HEK293 (cell line): Measurements from ENCODE around the gene TOMM70.
"Not testable (repeated sequence)": the region's sequence is repeated elsewhere in the genome, so short reads cannot be mapped to it uniquely, and the experiment has no call there.

Experiments
- CTCF ChIA-PET: fragments of 350-600 bp; formaldehyde crosslinking; extraction: SDS; loops from one replicate; lab custom pipeline; 2021; ENCODE audit warnings: antibody characterized with exemption; lab: Yijun Ruan, JAX
- POLR2A ChIA-PET: fragments of 300-600 bp; formaldehyde crosslinking; extraction: SDS; loops from one replicate; lab custom pipeline; 2020; ENCODE audit warnings: antibody characterized with exemption, inconsistent platforms; lab: Yijun Ruan, JAX
- H3K27ac ChIP-seq: fragments of 200-500 bp; sonication (Bioruptor generic); 2 replicates; pipeline ENCODE4 v1.5.1; 2014; ENCODE audit warnings: low read depth, low read length, control low read depth, inconsistent platforms; ENCODE audit errors: extremely low read depth
- H3K36me3 ChIP-seq, 2 experiments: fragments of 200-500 bp in 1 of 2; sonication (Bioruptor generic) in 1 of 2; 1 replicate in 1 of 2; 2 replicates in 1 of 2; pipeline ENCODE4 v1.5.1; 2014 to 2017; ENCODE audit warnings: inconsistent platforms in 2 of 2, low read length in 2 of 2; ENCODE audit not compliant: control insufficient read depth in 2 of 2, insufficient read depth in 1 of 2
- H3K4me1 ChIP-seq: fragments of 200-500 bp; sonication (Bioruptor generic); 2 replicates; pipeline ENCODE4 v1.5.1; 2014; ENCODE audit warnings: mild to moderate bottlenecking, low read length, inconsistent platforms; ENCODE audit not compliant: control insufficient read depth, insufficient read depth
- H3K4me3 ChIP-seq: 2 replicates; pipeline ENCODE4 v1.5.1; 2011; ENCODE audit warnings: low read depth, mild to moderate bottlenecking, control low read depth, low read length, moderate library complexity
- H3K9me3 ChIP-seq: fragments of 200-500 bp; sonication (Bioruptor generic); 2 replicates; pipeline ENCODE4 v1.5.1; 2014; ENCODE audit warnings: low read depth, low read length, inconsistent platforms; ENCODE audit not compliant: control insufficient read depth, insufficient read depth
- BCL11B ChIP-seq: fragments of 450-650 bp; formaldehyde crosslinking; IDR thresholded peaks from 2 replicates; pipeline ENCODE4 v1.5.1; 2016; ENCODE audit warnings: low read depth, missing biosample characterization, missing genetic modification characterization
- GFI1B ChIP-seq: fragments of 450-650 bp; formaldehyde crosslinking; IDR thresholded peaks from 2 replicates; pipeline ENCODE4 v1.5.1; 2016; ENCODE audit warnings: missing biosample characterization, missing genetic modification characterization
- IKZF3 ChIP-seq: fragments of 450-650 bp; IDR thresholded peaks from 2 replicates; pipeline ENCODE4 v1.5.0; 2018; ENCODE audit warnings: missing biosample characterization, mild to moderate bottlenecking, missing genetic modification characterization, moderate library complexity
- TCF7L2 ChIP-seq: IDR thresholded peaks from 2 replicates; pipeline ENCODE4 v1.6.1; 2011; ENCODE audit warnings: low read depth, mild to moderate bottlenecking, inconsistent platforms, low read length, moderate library complexity, borderline replicate concordance
- ZBTB48 ChIP-seq: fragments of 450-650 bp; formaldehyde crosslinking; IDR thresholded peaks from 2 replicates; pipeline ENCODE4 v1.5.1; 2016; ENCODE audit warnings: missing biosample characterization, missing genetic modification characterization
- ZNF138 ChIP-seq: fragments of 450-650 bp; formaldehyde crosslinking; IDR thresholded peaks from 2 replicates; pipeline ENCODE4 v1.5.1; 2016; ENCODE audit warnings: missing biosample characterization, missing genetic modification characterization, borderline replicate concordance
- ZNF146 ChIP-seq: fragments of 450-650 bp; formaldehyde crosslinking; IDR thresholded peaks from 2 replicates; pipeline ENCODE4 v1.5.1; 2016; ENCODE audit warnings: missing biosample characterization, missing genetic modification characterization
- ZNF169 ChIP-seq: fragments of 450-650 bp; formaldehyde crosslinking; IDR thresholded peaks from 2 replicates; pipeline ENCODE4 v1.5.1; 2016; ENCODE audit warnings: missing biosample characterization, missing genetic modification characterization
- ZNF2 ChIP-seq: fragments of 450-650 bp; formaldehyde crosslinking; IDR thresholded peaks from 2 replicates; pipeline ENCODE4 v1.5.1; 2016; ENCODE audit warnings: missing biosample characterization, missing genetic modification characterization
- ZNF23 ChIP-seq: fragments of 450-650 bp; formaldehyde crosslinking; IDR thresholded peaks from 2 replicates; pipeline ENCODE4 v1.5.1; 2016; ENCODE audit warnings: missing biosample characterization, missing genetic modification characterization, borderline replicate concordance
- ZNF280C ChIP-seq: fragments of 450-650 bp; formaldehyde crosslinking; IDR thresholded peaks from 2 replicates; pipeline ENCODE4 v1.5.1; 2016; ENCODE audit warnings: missing biosample characterization, missing genetic modification characterization
- ZNF366 ChIP-seq: fragments of 450-650 bp; formaldehyde crosslinking; conservative IDR thresholded peaks from 2 replicates; pipeline ENCODE4 v1.5.1; 2016; ENCODE audit warnings: missing biosample characterization, missing genetic modification characterization
- ZNF529 ChIP-seq: fragments of 450-650 bp; formaldehyde crosslinking; IDR thresholded peaks from 2 replicates; pipeline ENCODE4 v1.5.1; 2017; ENCODE audit warnings: missing genetic modification characterization, missing biosample characterization; ENCODE audit not compliant: insufficient replicate concordance
- ZNF548 ChIP-seq: fragments of 450-650 bp; formaldehyde crosslinking; IDR thresholded peaks from 2 replicates; pipeline ENCODE4 v1.5.1; 2016; ENCODE audit warnings: missing biosample characterization, missing genetic modification characterization
- ZNF560 ChIP-seq: fragments of 450-650 bp; formaldehyde crosslinking; IDR thresholded peaks from 2 replicates; pipeline ENCODE4 v1.5.1; 2017; ENCODE audit warnings: missing biosample characterization, missing genetic modification characterization, borderline replicate concordance
- ZNF596 ChIP-seq: fragments of 450-650 bp; IDR thresholded peaks from 2 replicates; pipeline ENCODE4 v1.5.0; 2018; ENCODE audit warnings: missing biosample characterization, mild to moderate bottlenecking, missing genetic modification characterization, moderate library complexity
- ZNF660 ChIP-seq: fragments of 450-650 bp; IDR thresholded peaks from 2 replicates; pipeline ENCODE4 v1.5.1; 2018; ENCODE audit warnings: missing biosample characterization, mild to moderate bottlenecking, missing genetic modification characterization
- TF ChIP-seq, protein P1 (sequence below): fragments of 450-650 bp; formaldehyde crosslinking; IDR thresholded peaks from 2 replicates; pipeline ENCODE4 v1.5.1; 2017; ENCODE audit warnings: missing biosample characterization, mild to moderate bottlenecking, missing genetic modification characterization, moderate library complexity
- TF ChIP-seq, protein P2 (sequence below): fragments of 450-650 bp; formaldehyde crosslinking; IDR thresholded peaks from 2 replicates; pipeline ENCODE4 v1.5.1; 2016; ENCODE audit warnings: missing biosample characterization, missing genetic modification characterization

The TOMM70 gene

GRCh38 chr3:100449214-100449613 lies 48.3 kb upstream of the TOMM70 start:
- Histone ChIP-seq H3K36me3 (no peaks in the 10 kb centered on the region), H3K27ac (no peak overlapping the region), H3K9me3 (no peaks in the 10 kb centered on the region), H3K4me1 (no peaks in the 10 kb centered on the region), H3K4me3 (no peak overlapping the region)
- ChIA-PET POLR2A (no interaction called here), CTCF (interaction anchor here (0.6 to 2.0 kb wide), 5 partner anchors 9 to 126 kb away, joined by 3 to 13 read pairs (median 5); no protein-coding TSS in a partner anchor)
- TF ChIP-seq ZNF366 (tag by site-specific recombination): no peak
- TF ChIP-seq ZNF169: no peak
- no peak for TF ChIP-seq ZNF560
- TF ChIP-seq ZNF596: no peak
- no peak for TF ChIP-seq ZNF548
- no peak for TF ChIP-seq ZNF23
- TF ChIP-seq ZNF660 (tag by site-specific recombination): no peak
- TF ChIP-seq BCL11B (tag by site-specific recombination): no peak
- no peak for TF ChIP-seq ZNF2 (tag by site-specific recombination)
- no peak for TF ChIP-seq ZNF138 (tag by site-specific recombination)
- no peak for TF ChIP-seq ZBTB48 (tag by site-specific recombination)
- TF ChIP-seq ZNF280C (tag by site-specific recombination): no peak
- TF ChIP-seq GFI1B (tag by site-specific recombination): no peak
- no peak for TF ChIP-seq IKZF3 (tag by site-specific recombination)
- no peak for TF ChIP-seq TCF7L2
- TF ChIP-seq ZNF529: no peak

DNA sequence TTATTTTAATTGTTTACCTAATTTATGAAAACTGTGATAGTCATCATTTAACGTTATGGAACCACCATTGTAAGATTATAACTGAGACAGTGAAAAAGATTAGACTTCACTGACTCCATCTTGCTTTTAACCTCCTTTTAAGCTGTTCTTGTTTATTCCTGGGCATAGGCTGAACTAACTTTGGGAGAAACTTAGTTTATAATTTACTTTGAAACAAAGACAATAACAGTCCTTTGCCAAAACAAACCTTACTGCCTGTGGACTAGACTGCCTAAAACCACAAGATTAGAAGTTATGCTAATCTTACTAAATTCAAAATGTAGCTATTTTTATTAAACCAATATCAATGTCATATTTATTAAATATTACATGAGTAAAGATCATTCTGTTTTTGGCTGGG lies 47.2 kb upstream of the TOMM70 start:
- no peak overlapping the region for H3K4me3 ChIP-seq
- ChIA-PET POLR2A (no interaction called here), CTCF (interaction anchor here (0.6 to 2.0 kb wide), 4 partner anchors 8 to 1166 kb away, joined by 3 to 13 read pairs (median 6); no protein-coding TSS in a partner anchor)
- H3K9me3 ChIP-seq: no peaks in the 10 kb centered on the region
- TF ChIP-seq, protein P1, sequence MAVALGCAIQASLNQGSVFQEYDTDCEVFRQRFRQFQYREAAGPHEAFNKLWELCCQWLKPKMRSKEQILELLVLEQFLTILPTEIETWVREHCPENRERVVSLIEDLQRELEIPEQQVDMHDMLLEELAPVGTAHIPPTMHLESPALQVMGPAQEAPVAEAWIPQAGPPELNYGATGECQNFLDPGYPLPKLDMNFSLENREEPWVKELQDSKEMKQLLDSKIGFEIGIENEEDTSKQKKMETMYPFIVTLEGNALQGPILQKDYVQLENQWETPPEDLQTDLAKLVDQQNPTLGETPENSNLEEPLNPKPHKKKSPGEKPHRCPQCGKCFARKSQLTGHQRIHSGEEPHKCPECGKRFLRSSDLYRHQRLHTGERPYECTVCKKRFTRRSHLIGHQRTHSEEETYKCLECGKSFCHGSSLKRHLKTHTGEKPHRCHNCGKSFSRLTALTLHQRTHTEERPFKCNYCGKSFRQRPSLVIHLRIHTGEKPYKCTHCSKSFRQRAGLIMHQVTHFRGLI (tag by site-specific recombination): no peak
- TF ChIP-seq, protein P2, sequence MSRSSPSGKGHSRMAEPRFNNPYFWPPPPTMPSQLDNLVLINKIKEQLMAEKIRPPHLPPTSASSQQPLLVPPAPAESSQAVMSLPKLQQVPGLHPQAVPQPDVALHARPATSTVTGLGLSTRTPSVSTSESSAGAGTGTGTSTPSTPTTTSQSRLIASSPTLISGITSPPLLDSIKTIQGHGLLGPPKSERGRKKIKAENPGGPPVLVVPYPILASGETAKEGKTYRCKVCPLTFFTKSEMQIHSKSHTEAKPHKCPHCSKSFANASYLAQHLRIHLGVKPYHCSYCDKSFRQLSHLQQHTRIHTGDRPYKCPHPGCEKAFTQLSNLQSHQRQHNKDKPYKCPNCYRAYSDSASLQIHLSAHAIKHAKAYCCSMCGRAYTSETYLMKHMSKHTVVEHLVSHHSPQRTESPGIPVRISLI (tag by site-specific recombination): no peak
- H3K36me3 ChIP-seq: no peaks in the 10 kb centered on the region
- H3K27ac ChIP-seq: no peak overlapping the region
- H3K4me1 ChIP-seq: no peaks in the 10 kb centered on the region

DNA sequence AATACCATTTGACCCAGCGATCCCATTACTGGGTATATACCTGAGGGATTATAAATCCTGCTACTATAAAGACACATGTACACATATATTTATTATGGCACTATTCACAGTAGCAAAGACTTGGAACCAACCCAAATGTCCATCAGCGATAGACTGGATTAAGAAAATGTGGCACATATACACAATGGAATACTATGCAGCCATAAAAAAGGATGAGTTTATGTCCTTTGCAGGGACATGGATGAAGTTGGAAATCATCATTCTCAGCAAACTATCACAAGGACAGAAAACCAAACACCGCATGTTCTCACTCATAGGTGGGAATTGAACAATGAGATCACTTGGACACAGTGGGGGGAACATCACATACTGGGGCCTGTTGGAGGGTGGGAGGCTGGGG lies 46.2 kb upstream of the TOMM70 start:
- H3K4me1 ChIP-seq, H3K36me3 ChIP-seq, H3K4me3 ChIP-seq, H3K27ac ChIP-seq, H3K9me3 ChIP-seq, POLR2A ChIA-PET: not testable (repeated sequence)
- TF ChIP-seq ZNF146 (tag by site-specific recombination): peak; percentile 76
- CTCF ChIA-PET: interaction anchor here (2.0 kb wide), 1 partner anchor 16 kb away, joined by 13 read pairs; no protein-coding TSS in a partner anchor
